HG03342 (cell line): Measurements from ENCODE around the gene GPR25.
A peak's percentile ranks its signal among the peaks of the same experiment; 100 is the strongest.

Experiments
- ATAC-seq: cut with Tn5 transposase; IDR thresholded peaks from one replicate; pipeline ENCODE4 v1.9.1; 2021; ENCODE audit warnings: mild to moderate bottlenecking, moderate library complexity; ENCODE audit not compliant: unreplicated experiment

The GPR25 gene, protein sequence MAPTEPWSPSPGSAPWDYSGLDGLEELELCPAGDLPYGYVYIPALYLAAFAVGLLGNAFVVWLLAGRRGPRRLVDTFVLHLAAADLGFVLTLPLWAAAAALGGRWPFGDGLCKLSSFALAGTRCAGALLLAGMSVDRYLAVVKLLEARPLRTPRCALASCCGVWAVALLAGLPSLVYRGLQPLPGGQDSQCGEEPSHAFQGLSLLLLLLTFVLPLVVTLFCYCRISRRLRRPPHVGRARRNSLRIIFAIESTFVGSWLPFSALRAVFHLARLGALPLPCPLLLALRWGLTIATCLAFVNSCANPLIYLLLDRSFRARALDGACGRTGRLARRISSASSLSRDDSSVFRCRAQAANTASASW

DNA sequence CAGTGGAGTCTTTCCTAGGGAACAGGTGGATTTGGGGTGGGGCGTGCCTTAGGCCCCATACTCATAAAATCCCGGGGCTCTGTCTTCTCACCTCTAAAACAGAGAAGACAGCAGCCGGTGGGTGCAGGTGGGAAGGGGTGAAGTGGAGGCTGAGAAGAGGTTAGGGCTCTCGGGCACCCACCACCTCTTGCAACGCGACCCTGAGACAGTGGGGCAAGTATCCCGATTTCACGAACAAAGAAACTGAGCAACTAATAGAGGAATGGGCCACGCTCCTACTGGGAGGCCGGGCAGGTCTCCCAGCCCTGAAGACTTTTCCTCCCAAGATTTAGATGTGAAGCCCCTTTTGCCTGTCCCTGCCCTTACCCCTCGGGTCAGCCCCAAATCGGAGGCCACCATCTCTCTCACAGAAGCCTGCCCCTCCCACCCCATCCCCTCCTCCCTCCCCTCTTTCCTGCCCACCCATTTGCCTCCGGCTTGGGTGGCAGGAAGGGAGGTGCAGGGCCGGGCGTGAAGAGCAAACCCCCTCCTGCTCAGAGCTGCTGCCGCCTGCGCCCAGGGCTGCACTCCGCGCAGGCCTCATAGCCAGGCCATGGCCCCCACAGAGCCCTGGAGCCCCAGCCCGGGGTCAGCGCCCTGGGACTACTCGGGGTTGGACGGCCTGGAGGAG is at the start of gene GPR25:
TSS of gene GPR25 (plus strand) at position 536 of the 670 bp plus-strand sequence. CDS start at position 593, 57 bp downstream.
- no peak for ATAC-seq

DNA sequence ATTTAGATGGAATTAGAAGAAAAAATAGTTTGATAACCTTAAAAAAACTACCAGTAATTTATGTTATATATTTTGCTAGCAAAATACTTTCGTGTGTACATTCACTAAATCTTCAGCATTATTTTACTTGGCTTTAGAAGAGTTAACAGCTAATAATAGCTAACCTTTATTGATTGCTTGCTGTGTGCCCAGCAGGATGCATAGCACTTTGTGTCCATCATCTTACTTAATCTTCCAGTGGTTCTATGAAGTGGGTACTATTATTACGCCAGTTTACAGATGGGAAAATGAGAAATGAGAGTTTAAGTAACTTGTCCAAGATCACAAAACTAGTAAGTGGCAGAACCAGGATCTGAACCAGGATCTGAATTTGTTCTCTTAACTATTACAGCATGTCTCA is 41.7 kb upstream of the GPR25 start:
- no peak for ATAC-seq

DNA sequence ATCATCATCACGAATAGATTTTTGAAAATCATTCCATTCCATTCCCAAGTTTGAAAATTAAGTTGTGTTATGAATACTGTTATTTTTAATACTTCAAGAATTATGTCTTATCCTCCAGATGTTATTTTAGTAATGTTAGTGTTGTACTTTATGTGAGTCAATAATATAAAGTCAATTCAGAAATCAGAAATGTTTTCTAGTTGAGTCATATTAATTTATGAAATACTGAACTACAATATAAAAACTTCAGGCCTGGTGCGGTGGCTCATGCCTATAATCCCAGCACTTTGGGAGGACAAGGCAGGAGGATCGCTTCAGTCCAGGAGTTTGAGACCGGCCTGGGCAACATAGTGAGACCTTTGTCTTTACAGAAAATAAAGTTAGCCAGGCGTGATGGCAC is 38.4 kb upstream of the GPR25 start:
- no peak for ATAC-seq

DNA sequence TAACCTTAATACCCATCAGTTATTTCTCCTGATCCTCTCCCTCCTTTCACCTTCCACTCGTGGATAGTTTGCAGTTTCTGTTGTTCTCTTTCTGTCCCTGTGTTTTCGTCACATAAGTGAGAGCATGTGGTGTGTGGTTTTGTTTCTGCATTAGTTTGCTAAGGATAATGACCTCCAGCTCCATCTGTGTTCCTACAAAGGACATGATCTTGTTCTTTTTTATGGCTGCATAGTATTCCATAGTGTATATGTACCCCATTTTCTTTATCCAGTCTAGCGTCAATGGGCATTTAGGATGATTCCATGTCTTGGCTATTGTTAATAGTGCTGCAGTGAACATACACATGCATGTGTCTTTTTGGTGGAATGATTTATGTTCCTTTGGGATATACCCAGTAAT is 36.6 kb upstream of the GPR25 start:
- ATAC-seq = no peak

DNA sequence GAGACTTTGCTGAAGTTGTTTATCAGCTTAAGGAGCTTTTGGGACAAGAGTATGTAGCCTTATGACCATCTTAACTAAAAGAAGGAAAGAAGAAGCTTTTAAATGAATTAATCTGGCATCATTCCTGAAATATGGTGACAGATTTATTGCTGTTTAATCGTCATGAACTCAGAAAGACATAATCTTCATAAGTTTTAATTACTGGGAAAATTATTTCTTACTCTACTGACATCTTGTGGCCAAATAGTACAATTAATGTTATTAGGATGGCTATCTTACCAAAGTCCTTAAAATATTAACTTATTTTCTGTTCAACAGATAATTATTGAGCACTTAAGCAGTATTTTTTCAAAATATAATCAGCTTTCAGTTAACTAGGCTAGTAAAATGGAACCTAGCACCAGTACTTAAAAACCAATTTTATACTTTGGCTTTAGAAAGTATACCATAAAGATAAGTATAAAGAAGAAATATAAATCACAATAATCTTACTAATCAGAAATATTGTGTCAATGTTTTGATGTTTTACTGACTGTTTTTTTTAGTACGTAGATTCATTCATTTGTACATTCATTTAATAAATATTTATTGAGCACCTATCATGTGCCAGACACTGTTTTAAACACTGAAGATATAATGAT is 34.7 kb upstream of the GPR25 start:
- ATAC-seq = no peak

DNA sequence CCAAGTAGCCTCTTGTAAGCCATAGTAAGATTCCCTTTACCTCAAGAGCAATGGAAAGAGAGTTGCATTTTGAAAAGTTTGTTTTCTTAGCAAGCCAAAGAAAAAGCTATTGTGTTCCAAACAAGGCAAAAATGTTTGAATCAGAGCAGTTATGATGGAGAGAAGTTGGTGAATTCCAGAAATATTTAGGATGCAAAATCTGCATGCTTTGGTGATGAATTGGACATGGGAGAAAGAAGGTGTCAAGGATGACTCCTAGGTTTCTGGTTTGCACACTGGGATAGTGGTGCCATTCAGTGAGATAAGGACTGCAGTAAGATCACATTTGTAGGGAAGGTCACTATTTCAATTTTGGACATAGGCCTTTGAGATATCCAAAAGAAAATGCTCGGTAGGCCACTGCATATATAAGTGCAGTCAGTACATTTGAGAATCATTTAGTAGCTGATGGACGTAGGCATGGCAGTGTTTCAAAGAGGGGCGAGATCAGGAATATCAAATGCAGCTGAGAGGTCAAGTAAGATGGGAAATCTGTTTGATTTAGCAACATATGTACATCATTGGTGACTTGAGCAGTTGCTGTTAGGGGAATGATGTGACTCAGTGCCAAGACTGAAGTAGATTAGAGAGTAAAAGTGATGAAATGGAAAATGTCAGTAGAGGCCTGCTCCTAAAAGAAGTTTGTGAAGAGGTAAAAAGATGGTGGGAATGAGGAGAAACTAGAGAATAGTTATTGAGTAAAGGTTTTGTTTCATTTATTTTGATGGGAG is 33.9 kb upstream of the GPR25 start:
- no peak for ATAC-seq

DNA sequence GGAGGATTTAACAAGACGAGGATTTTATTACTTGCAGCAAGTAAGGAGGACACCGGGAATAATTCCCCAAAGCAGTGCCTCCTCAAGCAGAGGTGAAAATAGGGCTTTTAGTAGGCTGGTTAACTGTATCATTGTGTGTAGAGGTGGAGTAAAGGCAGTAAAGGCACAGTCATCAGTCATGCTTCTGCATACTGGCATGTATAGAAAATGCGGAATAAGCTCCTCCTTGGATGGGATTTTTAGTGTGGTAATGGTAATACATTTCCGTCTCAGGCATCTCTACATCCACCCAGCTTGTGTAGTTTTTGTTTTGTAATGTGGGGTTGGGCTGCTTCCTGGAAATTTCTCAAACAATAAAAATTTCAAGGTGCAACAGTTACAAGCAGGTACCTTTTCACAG is 27.4 kb upstream of the GPR25 start:
- no peak for ATAC-seq

DNA sequence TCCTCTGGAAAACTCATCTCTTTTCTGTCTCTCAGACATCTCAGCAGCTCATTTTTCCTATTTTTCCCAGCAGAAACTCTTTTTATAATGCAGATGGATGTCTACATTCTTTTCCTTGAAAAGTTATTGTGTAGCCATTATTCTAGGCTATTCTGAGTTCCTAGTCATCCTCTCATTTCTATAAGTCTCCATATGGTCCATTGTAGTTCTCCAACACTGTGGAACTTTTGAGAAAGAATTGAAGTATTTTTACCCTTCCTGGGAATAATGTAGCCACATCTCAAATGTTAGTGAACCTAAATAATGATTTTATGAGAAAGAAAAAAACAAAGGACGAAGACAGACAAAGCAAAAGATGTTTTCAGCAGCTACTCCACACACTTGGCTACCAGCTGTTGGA is 26.4 kb upstream of the GPR25 start:
- no peak for ATAC-seq

DNA sequence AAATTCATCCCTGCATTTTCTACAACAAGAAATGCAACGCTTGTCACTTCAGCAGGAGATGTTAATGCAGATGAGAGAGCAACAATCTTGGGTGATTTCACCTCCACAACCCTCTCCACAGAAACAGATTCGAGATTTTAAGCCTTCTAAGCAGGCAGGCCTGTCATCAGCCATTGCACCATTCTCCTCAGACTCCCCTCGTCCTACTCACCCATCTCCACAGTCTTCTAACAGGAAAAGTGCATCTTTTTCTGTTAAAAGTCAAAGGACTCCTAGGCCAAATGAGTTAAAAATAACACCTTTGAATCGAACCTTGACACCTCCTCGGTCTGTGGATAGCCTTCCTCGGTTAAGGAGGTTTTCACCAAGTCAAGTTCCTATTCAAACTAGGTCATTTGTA is 23.4 kb upstream of the GPR25 start:
- ATAC-seq = no peak

DNA sequence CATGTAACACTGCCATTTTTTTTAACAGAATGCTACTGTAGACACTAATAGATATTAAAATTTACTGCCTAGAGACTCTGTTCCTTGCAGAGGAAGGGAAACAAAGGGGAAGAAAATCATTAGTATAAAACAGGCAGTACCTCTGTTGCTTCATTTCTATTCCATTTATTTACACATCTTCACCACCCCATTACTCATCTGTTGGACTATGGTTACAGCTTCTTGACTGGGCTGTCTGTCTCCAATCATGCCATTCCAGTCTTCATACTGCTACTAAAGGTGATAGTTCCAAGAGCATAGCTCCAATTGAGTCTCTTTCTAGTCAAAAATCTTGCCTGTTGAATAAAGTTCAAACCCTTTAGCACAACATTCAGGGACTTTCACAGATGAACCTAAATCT is 22.2 kb upstream of the GPR25 start:
- ATAC-seq = no peak

DNA sequence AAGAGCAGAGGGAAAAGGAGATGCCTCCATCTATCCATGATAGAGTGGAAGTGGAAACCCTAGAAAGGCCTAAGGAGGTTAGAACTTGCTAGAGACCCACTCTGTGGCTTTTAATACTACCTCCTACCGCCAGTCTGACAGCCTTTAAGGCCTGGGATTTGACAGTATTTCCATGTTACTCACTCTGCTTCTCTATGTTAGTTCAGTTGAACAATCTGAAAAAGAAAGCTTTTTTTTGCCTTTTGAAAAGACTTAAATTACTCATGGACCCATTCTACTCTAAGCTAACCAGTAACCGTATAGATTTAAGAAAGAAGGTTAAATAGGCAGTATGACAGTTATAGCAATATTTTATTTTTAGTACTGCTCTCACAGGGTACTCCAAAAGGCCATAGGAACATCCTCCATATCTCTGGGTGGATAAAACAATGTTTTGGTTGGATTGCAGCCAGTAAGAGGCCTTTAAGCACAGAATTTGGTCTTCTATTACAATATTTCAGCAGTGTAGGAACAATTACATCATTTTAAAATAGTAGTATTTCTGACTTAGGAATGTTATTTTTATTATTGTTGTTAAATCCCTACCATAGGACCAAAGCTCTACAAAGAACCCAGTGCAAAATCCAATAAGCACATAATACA is 15.9 kb upstream of the GPR25 start:
- no peak for ATAC-seq

DNA sequence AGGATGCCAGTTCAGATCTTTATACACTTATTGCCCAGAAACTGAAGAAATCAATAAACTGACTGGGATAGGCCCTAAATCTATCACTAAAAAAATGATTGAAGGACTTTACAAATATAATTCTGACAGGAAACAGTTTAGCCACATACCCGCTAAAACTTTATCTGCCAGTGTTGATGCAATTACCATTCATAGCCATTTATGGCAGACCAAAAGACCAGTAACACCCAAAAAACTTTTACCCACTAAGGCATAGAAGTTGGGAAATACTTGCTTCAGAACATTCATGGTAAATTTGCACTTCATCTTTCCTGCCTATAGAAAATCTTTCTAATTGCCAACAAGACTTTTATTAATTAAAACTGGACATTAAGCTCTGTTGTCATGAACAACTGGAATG is 15.0 kb upstream of the GPR25 start:
- ATAC-seq = no peak

DNA sequence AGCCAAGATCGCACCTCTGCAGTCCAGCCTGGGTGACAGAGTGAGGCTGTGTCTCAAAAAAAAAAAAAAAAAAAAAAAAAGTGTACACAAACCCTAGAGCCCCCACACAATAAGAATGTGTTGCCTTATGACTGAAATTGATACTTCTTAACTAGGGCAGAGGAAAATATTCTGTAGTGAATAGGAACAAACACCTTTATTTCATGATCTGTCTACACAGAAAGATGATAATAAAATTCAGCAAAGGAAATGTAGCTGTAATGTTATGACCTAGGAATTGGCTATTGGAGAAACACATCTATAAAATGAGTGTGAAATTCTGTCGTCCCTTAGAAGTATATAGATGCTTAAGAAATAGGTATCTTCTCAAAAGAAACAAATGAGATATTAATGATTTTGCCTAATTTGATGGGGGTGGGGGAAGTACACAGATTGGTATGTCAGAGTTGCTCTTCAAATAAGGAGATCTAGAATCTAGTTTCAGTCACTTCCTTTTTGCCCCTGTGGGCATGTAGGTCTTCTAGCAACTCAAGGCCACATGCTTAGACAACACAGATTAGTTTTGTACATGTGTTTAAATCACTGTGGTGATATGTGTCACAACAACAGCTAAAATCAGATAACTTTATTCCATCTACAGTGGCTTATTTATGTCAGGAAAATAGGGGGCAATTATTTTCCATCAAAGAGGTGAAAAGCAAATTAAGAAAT is 10.7 kb upstream of the GPR25 start:
- ATAC-seq = no peak

DNA sequence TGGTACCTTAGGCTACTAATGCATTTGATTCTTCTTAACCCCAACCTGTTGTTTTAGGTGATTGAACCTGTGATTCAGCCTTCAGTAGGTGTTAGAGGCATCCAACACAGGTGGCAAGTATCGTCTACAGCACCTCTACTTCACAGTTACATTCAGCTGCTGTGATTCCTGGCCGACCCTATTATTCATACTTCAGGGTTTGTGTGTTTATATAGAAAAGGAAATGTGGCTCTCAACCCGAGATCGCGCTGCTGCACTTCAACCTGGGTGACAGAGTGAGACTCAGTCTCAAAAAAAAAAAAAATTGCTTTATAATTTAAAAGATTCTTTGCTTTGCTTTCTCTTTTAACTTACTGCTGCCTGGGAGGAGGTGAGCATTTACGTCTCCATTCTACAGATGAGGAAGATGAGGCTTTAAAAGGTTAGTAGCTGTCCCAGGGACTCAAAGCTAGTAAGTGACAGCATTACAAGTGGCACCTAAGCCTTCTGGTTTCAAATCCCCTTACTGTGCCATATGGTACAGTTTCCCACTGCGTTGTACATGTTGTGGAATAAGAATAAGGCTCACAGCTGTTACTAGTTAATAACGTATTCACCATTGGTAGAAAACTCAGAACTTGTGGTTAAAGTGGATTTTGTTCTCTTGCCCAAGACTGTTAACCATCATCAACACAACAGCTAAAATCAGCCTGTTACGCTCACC is 9.9 kb upstream of the GPR25 start:
- ATAC-seq = no peak

DNA sequence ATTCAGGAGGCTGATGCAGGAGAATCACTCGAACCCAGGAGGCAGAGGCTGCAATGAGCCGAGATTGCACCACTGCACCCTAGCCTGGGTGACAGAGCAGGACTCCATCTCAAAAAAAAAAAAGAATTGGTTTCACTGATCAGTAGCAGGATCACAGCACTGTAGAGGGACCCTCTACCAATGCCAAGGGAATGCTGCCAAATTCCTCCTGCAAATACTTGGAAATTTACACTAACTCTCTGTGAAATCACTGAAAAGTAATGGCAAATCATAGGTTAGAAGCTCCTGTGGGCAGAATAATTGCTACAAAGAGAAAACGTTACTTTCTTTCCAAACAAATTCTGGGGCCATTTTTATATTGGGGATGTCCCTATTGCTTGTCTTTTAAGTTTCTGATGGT is 6.7 kb upstream of the GPR25 start:
- no peak for ATAC-seq

DNA sequence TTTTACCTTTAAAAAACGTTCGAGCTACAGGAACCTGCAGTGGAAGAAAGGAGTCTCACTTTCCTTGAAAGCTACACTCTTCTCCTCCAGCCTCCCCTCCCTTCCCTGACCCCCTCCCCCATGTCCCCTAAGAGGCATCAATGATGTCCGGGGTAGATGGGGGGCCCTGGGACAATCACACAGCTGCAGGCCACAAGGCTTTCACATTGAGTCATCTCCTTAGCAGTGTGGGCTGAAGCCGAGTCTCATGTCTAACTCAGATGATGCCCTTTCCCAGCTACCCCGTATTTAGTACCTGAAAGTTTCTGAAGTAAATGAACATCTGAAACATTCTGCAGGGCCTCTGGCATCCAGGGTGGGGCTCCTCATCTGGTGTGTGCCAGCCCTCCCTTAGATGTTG is 6.3 kb upstream of the GPR25 start:
- peak; percentile 87 for ATAC-seq

DNA sequence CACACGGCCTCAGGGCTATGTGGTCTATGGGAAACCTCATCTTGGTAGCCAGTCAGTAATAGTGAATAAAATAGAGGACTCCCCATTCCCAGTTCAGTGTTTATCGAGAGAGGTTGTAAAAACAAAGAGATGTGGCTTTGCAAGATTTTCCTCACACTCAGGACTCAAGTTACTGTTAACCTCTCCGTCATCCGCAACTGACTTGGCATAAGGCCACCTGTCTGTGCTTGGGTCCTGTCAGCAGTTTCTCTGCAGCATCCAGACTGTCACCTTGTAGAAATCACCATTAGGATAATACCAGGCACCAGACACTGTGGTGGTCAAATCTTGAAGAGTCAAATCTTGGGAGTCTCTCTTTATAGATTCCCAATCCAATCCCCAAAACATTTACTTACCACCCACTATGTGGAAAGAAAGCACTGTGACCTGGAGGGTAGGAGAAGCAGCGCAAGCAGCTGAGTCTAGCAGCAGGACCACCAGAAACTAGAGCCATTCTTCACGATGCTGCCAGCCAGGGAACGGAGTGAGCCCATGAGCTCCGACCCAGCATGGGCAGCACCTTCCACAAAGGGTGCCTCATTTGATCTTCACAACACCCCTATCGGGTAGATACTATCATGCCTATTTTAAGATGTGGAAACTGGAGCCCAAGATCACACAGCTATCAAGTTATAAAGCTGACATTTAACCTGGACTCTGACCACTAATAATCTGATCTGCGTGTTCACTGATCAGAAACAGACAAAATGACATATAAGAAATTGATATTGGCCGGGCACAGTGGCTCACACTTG is 5.6 kb upstream of the GPR25 start:
- ATAC-seq = peak; percentile 4

DNA sequence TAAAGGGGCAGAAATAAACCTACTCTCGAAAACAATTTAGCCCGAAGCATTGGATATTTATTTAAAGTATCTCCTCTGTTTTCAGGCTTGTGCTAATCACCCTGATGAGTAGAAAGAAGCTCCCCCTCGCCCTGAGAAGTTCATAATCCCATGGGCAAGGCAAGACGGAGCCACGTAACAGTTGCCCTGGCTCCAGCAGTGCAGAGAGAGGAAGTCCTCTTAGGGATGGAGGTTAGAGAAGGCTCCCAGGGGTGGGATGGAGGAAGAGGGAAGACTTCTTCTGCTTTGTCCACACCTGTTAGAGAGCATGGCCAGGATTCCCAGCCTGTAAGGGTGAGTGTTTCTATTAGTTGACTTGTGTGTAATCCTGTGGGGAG is 3.4 kb upstream of the GPR25 start:
- no peak for ATAC-seq
